CD4-positive, alpha-beta T cell treated with Interleukin-15 for 4 hours (primary cell): ENCODE measurements around the gene GRID1.

Experiments used
- DNase-seq: peaks from one replicate; pipeline ENCODE4 v3.0.0-alpha.2; 2020; ENCODE audit warnings: low spot score

Gene GRID1

GRCh38 chr10:86265236-86265894 is 101.2 kb downstream of the GRID1 start:
- DNase-seq = no peak

GRCh38 chr10:86264481-86265231 is 101.9 kb downstream of the GRID1 start:
- DNase-seq = no peak

GRCh38 chr10:86263907-86264306 is 102.7 kb downstream of the GRID1 start:
- DNase-seq = no peak

GRCh38 chr10:86263209-86263608 is 103.4 kb downstream of the GRID1 start:
- no peak for DNase-seq

- no peak for DNase-seq
Measured at GRCh38 chr10:86262688-86263181, 103.9 kb downstream of the GRID1 start.

- DNase-seq = no peak
Measured at GRCh38 chr10:86261941-86262687, 104.5 kb downstream of the GRID1 start.

GRCh38 chr10:86261470-86261869 is 105.1 kb downstream of the GRID1 start:
- no peak for DNase-seq

- no peak for DNase-seq
Measured at GRCh38 chr10:86260564-86260963, 106.0 kb downstream of the GRID1 start.

- DNase-seq = no peak
Measured at GRCh38 chr10:86259901-86260562, 106.6 kb downstream of the GRID1 start.

GRCh38 chr10:86258941-86259340 is 107.7 kb downstream of the GRID1 start:
- DNase-seq = no peak

GRCh38 chr10:86258499-86258898 is 108.1 kb downstream of the GRID1 start:
- no peak for DNase-seq

GRCh38 chr10:86257683-86258082 is 108.9 kb downstream of the GRID1 start:
- no peak for DNase-seq

GRCh38 chr10:86256690-86257315 is 109.8 kb downstream of the GRID1 start:
- DNase-seq = no peak

GRCh38 chr10:86255405-86256251 is 111.0 kb downstream of the GRID1 start:
- DNase-seq = no peak

GRCh38 chr10:86254526-86255174 is 111.9 kb downstream of the GRID1 start:
- no peak for DNase-seq

GRCh38 chr10:86254081-86254480 is 112.5 kb downstream of the GRID1 start:
- no peak for DNase-seq

GRCh38 chr10:86253091-86254072 is 113.2 kb downstream of the GRID1 start:
- DNase-seq = no peak

- DNase-seq = no peak
Measured at GRCh38 chr10:86252556-86252955, 114.0 kb downstream of the GRID1 start.

GRCh38 chr10:86252079-86252478 is 114.5 kb downstream of the GRID1 start:
- no peak for DNase-seq
